Skeletal muscle satellite cell (primary cell): Measurements from ENCODE around the gene LRRN3.

ENCODE experiments used
- H3K27me3 ChIP-seq: 2 replicates; pipeline ENCODE4 v1.7.0; 2013; ENCODE audit warnings: low read length; ENCODE audit not compliant: control insufficient read depth, insufficient read depth
- H3K36me3 ChIP-seq: 2 replicates; pipeline ENCODE4 v1.7.0; 2013; ENCODE audit warnings: mild to moderate bottlenecking, control low read depth, low read length; ENCODE audit not compliant: insufficient read depth
- H3K4me1 ChIP-seq: 2 replicates; pipeline ENCODE4 v1.7.0; 2013; ENCODE audit warnings: low read length; ENCODE audit not compliant: control insufficient read depth, insufficient read depth
- H3K4me2 ChIP-seq: 2 replicates; pipeline ENCODE4 v1.7.0; 2013; ENCODE audit warnings: mild to moderate bottlenecking, low read length
- H3K4me3 ChIP-seq: 2 replicates; pipeline ENCODE4 v1.7.0; 2013; ENCODE audit warnings: low read length
- H3K9ac ChIP-seq: 2 replicates; pipeline ENCODE4 v1.7.0; 2013; ENCODE audit warnings: mild to moderate bottlenecking, low read depth, low read length, moderate library complexity
- H3K9me3 ChIP-seq: replicated peaks from 2 replicates; pipeline ENCODE4 v1.7.0; 2013; ENCODE audit warnings: mild to moderate bottlenecking, control low read depth, low read length

The LRRN3 gene

GRCh38 chr7:111094419-111094818 lies 3.5 kb downstream of the LRRN3 start:
- Histone ChIP-seq H3K9ac (no peak overlapping the region), H3K4me1 (no peaks in the 10 kb centered on the region), H3K36me3 (no peaks in the 10 kb centered on the region), H3K4me2 (no peak overlapping the region), H3K27me3 (no peaks in the 10 kb centered on the region), H3K4me3 (no peak overlapping the region), H3K9me3 (no peaks in the 10 kb centered on the region)

GRCh38 chr7:111096997-111097396 lies 6.1 kb downstream of the LRRN3 start:
- no peak overlapping the region for H3K4me3 ChIP-seq
- no peaks in the 10 kb centered on the region for H3K36me3 ChIP-seq
- no peak overlapping the region for H3K9ac ChIP-seq
- no peak overlapping the region for H3K4me2 ChIP-seq
- H3K4me1 ChIP-seq: no peaks in the 10 kb centered on the region
- H3K27me3 ChIP-seq: no peaks in the 10 kb centered on the region
- no peaks in the 10 kb centered on the region for H3K9me3 ChIP-seq

GRCh38 chr7:111098011-111098925 lies 7.3 kb downstream of the LRRN3 start:
- H3K4me1 ChIP-seq: no peaks in the 10 kb centered on the region
- H3K9ac ChIP-seq: no peak overlapping the region
- H3K36me3 ChIP-seq: no peaks in the 10 kb centered on the region
- H3K9me3 ChIP-seq: no peaks in the 10 kb centered on the region
- no peak overlapping the region for H3K4me3 ChIP-seq
- H3K4me2 ChIP-seq: no peak overlapping the region
- no peaks in the 10 kb centered on the region for H3K27me3 ChIP-seq

GRCh38 chr7:111098926-111099250 lies 8.0 kb downstream of the LRRN3 start:
- no peaks in the 10 kb centered on the region for H3K9me3 ChIP-seq
- no peaks in the 10 kb centered on the region for H3K4me1 ChIP-seq
- no peak overlapping the region for H3K4me3 ChIP-seq
- no peak overlapping the region for H3K9ac ChIP-seq
- no peak overlapping the region for H3K4me2 ChIP-seq
- H3K27me3 ChIP-seq: no peaks in the 10 kb centered on the region
- no peaks in the 10 kb centered on the region for H3K36me3 ChIP-seq

GRCh38 chr7:111101856-111102646 lies 11.1 kb downstream of the LRRN3 start:
- Histone ChIP-seq H3K4me1 (no peaks in the 10 kb centered on the region), H3K4me2 (no peak overlapping the region), H3K36me3 (no peaks in the 10 kb centered on the region), H3K9ac (no peak overlapping the region), H3K9me3 (no peaks in the 10 kb centered on the region), H3K27me3 (no peaks in the 10 kb centered on the region), H3K4me3 (no peak overlapping the region)

GRCh38 chr7:111103136-111103535 lies 12.2 kb downstream of the LRRN3 start:
- Histone ChIP-seq H3K4me2 (no peak overlapping the region), H3K27me3 (no peaks in the 10 kb centered on the region), H3K4me1 (peaks cover 5% of the 10 kb centered on the region), H3K9ac (no peak overlapping the region), H3K4me3 (no peak overlapping the region), H3K9me3 (no peaks in the 10 kb centered on the region), H3K36me3 (no peaks in the 10 kb centered on the region)

- Histone ChIP-seq H3K36me3 (no peaks in the 10 kb centered on the region), H3K4me1 (peaks cover 10% of the 10 kb centered on the region), H3K27me3 (no peaks in the 10 kb centered on the region), H3K9ac (no peak overlapping the region), H3K4me3 (no peak overlapping the region), H3K4me2 (no peak overlapping the region), H3K9me3 (no peaks in the 10 kb centered on the region)
These were observed 12.8 kb downstream of the LRRN3 start for GRCh38 chr7:111103678-111104274.

GRCh38 chr7:111104710-111105109 lies 13.8 kb downstream of the LRRN3 start:
- Histone ChIP-seq H3K4me3 (no peak overlapping the region), H3K9me3 (no peaks in the 10 kb centered on the region), H3K4me1 (peaks cover 12% of the 10 kb centered on the region), H3K4me2 (no peak overlapping the region), H3K9ac (no peak overlapping the region), H3K36me3 (no peaks in the 10 kb centered on the region), H3K27me3 (no peaks in the 10 kb centered on the region)

GRCh38 chr7:111105269-111105668 lies 14.3 kb downstream of the LRRN3 start:
- Histone ChIP-seq H3K4me2 (no peak overlapping the region), H3K9me3 (no peaks in the 10 kb centered on the region), H3K4me1 (peaks cover 12% of the 10 kb centered on the region), H3K4me3 (no peak overlapping the region), H3K27me3 (no peaks in the 10 kb centered on the region), H3K9ac (no peak overlapping the region), H3K36me3 (no peaks in the 10 kb centered on the region)

GRCh38 chr7:111107579-111107978 lies 16.7 kb downstream of the LRRN3 start:
- no peaks in the 10 kb centered on the region for H3K27me3 ChIP-seq
- peaks cover 16% of the 10 kb centered on the region for H3K4me1 ChIP-seq
- H3K4me3 ChIP-seq: no peak overlapping the region
- H3K9ac ChIP-seq: no peak overlapping the region
- peak overlapping the region; percentile 35 for H3K4me2 ChIP-seq
- no peaks in the 10 kb centered on the region for H3K9me3 ChIP-seq
- H3K36me3 ChIP-seq: no peaks in the 10 kb centered on the region

- no peak overlapping the region for H3K9ac ChIP-seq
- no peaks in the 10 kb centered on the region for H3K27me3 ChIP-seq
- peak overlapping the region; percentile 35 for H3K4me2 ChIP-seq
- H3K9me3 ChIP-seq: no peaks in the 10 kb centered on the region
- peaks cover 19% of the 10 kb centered on the region for H3K4me1 ChIP-seq
- no peak overlapping the region for H3K4me3 ChIP-seq
- no peaks in the 10 kb centered on the region for H3K36me3 ChIP-seq
These were observed 17.1 kb downstream of the LRRN3 start for GRCh38 chr7:111108000-111108399.
